HG03159 (cell line): ENCODE data around the gene DTX1.
"Not testable (repeated sequence)": the region's sequence is repeated elsewhere in the genome, so short reads cannot be mapped to it uniquely, and the experiment has no call there.

ENCODE experiments used
- ATAC-seq: cut with Tn5 transposase; IDR thresholded peaks from one replicate; pipeline ENCODE4 v1.9.1; 2021; ENCODE audit warnings: mild to moderate bottlenecking, moderate library complexity; ENCODE audit not compliant: unreplicated experiment

DTX1 gene

DNA sequence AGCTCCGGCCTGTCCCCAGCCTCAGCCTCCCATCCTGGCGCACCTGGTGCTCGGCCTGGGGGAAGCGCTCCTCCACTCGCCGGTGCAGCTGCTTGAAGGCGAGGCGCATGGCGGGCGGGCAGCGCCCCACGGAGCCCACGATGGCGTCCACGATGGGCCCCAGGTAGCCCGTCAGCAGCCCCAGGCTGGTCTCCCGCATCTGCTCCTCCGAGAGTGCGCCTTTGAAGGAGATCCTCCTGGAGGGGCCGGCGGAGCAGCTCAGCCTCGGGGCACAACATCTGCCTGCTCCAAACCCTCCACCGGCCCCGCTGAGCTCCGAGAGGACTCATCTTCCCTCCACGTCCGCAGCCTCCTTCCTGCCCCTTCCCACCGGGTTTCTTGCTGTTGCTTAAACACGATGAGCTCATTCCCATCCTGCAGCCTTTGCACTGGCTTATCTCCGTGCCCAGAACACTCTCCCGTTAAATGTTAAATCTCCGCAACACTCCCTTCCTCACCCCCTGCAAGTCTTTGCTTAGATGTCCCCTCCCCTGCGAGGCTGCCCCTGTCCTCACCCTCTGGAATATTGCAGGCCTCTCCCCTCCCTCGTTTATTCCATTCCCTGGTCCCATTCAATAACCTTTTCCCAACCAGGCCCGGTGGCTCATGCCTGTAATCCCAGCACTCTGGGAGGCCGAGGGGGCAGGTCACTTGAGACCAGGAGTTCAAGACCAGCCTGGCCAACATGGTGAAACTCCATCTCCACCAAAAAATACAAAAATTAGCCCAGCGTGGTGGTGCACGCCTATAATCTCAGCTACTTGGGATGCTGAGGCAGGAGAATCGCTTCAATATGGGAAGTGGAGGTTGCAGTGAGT is 55.7 kb downstream of the DTX1 start:
- no peak for ATAC-seq

DNA sequence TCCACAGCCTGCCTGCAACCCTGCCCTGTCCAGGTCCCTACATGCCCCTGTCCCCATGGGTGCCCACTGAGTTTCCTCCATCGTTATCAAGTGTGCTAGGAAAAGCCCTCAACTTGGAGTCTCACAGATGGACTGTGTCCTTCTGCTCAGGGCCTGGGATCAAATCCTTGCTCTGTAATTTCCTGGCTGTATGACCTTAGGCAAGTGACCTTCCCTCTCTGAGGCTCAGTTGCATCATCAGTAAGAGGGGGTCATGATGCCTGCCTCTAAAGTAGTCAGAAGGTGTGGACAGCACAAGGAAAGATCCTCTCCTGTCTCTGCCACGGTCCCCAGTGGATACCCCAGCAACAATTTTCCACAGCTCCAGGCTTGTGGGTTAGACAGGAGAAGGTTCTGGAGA is 56.9 kb downstream of the DTX1 start:
- no peak for ATAC-seq

DNA sequence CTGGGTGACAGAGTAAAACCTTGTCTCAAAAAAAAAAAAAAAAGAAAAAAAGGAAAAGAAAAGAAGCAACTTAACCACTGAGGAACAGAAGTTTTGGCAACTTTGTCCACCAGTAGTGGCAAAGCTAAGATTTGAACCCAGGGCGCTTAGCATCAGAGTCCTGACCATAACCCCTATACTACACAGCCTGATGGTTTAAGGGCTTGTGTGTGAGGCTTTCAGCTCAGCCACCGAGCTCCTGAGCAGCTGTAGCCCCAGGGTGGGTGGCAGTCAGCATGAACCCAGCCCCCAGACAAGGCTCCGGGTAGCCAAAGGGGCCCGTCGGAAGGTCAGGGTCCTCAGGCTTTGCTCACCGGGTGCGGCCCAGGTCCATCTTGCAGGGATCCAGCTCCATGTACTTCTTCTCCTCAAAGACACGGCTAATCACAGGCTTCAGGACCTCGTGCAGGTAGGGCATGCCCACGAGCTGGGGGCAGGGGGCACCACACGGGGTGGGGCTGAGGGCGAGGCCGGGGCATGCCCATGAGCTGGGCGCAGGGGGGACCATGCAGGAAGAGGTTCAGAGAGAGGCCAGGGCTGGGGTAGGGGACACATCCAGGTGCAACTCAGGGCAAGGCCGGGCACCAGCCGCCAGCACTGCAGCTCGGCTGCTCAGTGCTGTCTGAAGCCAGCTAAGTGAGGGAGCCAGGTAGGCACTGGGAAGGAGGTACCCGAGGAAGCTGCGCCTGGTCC is 58.1 kb downstream of the DTX1 start:
- ATAC-seq, result no peak

DNA sequence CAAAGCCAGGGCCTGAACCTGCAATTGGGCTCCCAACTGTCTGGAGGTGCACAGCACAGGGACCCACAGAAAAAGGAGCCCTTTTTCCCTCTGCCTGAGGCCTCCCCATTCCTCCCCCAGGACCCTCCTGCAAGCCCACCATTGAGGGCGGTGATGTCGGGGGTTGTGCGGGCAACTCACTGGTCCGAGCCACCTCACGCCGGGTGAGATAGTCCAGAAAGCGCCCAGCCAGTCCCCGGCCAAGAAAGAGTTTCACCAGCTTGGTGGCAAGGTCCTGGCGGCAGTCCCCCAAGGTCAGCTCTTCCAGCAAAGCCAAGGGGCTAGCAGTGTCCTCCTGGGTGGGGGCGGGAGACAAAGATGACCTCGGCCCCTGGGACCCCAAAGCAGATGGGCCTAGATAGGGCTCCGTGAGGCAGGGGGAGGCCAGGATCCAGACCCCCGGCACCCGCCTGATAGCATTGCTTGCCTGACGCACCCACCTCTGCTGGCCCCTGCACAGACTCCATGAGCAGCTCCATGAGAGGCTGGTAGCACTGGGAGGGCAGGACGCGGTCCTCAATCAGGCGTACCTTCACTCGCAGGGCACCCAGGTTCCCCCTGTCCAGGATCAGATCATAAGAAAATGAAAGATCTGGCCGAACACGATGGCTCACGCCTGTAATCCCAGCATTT is 59.1 kb downstream of the DTX1 start:
- ATAC-seq, result no peak

DNA sequence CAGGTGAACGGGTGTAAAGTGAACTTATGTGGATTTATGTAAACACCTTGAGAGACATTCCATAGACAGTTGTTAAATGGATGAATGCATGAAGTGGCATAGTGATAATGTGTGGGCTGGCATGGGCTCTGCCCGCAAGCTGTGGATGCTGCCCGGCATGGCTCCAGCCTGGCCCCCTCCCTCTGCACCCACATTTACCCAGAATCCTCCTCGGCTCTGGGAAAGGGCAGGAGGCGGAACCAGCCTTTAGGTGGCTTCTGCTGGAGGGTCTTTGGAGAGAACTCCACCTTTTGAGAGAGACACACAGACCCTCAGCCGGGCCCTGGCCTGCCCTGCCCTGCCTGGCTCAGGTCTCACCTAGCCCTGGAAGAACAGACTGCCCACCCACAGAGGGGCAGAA is 60.3 kb downstream of the DTX1 start:
- no peak for ATAC-seq

DNA sequence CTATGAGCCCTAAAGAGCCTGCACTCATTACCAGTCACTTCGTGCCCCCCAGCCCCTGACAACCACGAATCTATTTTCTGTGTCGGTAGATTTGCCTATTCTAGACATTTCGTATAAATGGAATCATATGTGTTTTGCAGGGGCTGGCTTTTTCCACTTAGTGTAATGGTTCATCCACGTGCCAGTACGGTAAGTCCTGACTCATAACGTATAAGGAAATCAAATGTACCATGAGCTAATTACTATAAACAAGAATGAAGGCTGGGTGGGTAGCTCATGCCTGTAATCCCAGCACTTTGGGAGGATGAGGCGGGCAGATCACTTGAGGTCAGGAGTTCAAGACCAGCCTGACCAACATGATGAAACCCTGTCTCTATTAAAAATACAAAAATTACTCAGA is 61.2 kb downstream of the DTX1 start:
- ATAC-seq, result not testable (repeated sequence)

DNA sequence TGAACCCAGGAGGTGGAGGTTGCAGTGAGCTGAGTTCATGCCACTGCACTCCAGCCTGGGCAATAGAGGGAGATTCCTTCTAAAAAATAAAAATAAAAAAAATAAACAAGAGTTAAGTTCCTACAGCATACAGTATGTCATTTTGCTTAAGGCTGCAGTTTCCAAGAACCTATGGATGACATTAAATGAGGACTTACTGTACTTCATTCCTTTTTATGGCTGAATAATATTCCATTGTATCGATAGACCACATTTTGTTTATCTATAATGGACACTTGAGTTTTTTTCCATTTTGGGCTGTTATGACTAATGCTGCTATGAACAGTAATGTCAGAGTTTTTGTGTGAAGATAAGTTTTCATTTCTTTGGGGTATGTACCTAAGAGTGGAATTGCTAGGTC is 61.6 kb downstream of the DTX1 start:
- no peak for ATAC-seq

DNA sequence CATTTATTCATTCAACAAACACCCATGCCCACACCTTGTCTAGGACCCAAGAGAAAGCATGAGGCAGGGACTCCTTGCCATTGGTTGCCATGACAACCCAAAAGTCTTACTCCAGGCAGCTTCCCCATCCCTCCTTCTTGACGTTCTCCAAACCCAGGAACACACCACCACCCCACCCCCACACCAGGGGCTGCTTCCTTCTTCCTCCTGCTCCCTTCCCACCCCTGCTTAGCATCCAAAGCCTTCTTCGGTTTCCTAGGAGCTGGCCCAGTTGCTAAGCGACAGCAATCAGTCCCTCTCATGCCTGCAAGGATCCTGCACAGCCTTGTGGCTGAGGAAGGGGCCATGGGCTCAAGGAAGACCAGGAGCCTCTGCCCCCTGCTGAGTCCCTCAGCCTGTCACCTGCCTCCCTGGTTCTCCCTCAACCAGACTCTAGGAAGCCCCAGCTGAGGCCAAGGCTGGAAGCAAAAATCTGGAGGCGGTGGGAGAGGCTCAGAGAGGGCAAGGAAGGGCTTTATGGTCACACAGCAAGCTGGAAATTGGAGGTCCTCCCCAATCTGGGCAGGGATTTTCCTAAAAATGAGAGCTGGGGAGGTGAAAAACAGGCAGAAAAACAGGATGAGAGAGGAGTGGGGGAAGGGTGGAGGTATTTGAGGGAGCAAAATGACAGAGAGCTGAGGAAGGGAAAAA is 63.6 kb downstream of the DTX1 start:
- no peak for ATAC-seq

DNA sequence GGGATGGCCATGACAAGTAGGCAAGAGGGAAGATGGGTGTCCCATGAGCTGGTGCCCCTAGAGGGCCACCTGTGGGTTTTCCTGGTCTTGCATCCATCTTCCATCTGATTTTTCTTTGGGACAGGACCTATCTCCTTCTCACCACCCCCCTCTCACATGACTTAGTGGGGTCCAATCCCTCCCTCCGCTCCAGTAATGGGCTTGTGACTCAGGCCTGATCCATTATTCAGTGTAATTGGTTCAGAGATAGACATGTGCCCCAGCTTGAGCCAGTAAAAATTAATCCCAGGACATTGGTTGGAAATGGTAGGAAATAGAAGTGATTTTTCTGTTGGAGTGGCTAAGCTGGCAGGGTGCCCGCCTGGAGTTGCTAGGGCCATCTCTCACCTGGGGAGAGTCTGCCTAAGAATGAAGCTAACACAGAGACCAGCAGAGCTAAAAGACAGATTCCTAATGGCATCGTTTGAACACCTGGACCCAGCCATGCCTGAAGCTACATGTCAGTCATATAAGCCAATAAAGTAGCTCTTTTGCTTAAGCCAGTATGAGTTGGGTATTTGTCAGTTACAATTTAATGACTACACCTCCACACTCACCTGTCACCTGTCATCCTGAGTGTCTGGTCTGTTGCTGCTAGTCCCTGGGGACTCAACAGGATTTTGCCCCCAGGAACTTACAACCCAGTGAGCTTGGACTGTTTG is 64.3 kb downstream of the DTX1 start:
- no peak for ATAC-seq

DNA sequence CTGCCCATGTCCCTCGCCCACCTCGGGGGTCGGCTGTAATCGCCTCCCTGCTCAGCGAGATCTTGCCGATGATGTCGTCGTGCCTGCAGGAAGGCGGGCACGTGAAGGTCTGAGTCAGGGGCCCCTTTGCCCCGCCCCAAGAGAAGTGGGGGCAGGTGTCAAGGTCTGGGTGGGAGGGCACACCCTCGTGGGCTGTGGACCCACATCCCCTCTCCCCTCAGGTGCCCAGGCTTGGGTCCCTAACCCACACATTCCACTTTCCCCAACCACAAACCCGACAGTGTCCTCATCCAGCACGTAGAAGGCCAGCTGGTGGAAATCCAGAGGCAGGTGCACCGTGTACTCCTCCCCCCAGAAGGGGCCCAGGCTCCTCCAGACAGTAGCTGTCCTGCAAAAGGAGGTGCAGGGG is 71.3 kb downstream of the DTX1 start:
- ATAC-seq, result no peak

DNA sequence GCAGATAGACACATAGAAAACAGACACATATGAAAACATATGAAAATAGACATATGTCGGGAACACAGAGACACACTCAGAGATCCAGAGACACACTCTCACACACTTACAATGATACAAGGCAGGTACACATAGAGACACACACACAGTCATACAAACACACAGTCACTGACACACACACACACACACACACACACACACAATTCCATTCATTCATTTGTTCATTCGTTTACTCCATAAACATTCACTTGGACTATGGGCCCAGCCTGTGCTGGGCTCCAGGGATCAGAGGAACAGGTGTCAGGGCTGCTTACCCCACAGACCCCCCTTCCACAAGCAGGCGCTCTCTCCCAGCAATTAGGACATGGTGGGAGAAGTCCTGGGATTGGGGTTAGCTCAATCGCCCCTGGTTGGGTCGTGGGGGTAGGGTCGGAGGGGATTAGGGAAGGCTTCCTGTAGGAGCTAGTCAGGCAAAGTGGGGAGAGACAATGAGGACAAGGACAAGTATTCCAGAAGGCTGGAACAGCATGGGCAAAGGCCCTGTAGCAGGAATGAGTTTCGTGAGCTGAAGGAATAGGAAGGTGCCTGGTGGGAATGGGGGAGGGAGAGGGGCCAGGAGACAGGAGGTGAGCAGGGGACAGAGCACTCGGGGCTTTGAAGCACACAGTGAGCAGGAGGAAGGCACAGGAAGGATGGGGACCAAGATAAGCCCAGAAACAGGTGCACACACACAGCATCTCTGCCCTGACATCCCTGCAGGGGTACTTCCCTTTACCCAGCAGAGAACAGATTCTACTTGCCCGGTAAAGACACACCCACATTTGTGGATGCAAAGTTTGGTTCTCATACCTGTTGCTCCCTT is 72.5 kb downstream of the DTX1 start:
- ATAC-seq, result no peak

DNA sequence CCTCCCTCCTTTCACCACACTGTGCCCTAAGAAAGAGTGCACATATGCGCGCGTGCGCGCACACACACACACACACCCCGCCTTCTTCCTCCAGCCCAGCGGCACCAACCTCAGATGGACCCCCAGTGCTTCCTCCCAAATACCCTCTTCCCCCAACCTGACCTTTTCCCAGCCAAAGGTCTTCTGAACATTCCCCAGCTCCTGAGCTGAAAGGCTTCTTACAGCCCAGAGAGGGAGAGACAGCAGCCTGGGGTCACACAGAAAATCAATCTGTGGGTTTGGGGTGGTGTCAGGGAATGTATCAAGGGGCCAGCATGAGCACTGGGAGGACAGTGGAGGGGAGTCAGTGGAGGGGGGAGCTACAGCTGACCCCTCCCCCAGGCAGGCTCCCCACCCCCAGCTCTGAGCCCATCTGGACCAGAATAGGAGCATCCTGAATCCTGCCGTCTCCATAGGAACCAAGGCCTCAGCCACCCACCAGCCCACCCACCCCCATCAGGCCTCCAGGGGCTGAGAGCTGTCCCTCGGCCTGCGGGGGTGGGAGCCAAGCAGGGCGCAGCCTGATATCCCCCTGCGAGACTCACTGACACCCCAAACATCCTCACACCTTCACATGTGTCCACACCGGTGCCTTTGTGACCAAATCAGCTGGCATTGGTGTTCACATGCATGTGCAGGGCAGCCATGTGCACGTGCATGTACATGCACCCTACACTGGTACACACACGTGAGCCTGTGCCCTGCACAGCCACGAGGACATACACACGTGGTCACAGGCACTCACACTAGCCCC is 73.3 kb downstream of the DTX1 start:
- no peak for ATAC-seq

DNA sequence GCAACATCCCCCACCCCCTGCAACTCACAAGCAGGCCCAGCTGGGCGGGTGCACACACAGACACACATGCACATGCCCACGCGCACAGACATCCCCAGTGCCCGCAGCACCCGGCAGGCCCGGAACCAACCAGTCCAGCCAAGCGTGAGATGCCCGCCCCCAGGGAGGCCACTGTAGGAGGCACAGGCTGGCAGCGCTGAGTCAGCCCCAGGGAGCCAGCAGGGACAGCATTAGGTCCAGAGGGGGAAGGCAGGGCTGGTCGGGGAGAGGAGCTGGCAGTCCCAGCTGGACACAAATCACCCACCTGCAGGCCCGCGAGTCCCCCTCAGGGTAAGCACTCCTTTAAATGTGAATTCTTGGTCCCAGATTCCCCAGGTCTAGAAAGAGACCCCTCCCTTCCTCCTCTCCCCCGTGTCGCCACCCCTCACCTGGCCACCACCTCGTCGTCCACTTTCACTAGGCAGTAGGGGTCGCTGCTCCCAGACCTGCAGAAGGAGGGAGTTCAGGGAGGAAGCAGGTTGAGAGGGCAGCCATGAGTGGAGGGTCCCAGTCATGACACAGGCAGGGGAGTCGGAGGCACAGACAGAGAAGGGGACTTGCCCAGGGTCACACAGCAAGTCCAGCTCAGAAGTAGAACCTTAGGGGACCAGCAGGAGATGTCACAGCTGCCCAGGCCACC is 74.1 kb downstream of the DTX1 start:
- no peak for ATAC-seq

DNA sequence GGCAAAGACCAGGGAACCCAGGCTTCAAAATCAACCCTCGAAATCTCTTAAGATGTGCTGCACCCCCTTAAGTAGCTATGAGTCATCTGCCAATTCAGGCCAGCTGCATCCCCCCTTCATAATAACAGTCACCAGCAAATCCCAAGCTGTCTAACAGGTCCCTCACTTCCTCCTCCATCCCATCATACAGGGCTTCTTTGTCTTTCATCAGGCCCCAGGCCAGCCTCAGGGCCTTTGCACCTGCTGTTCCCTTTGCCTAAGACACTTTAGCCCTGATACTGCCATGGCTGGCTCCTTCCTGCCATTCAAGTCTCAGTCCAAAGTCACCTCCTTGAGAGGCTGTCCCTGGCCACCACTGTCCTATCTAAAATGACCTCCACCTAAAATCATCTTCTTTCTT is 75.0 kb downstream of the DTX1 start:
- no peak for ATAC-seq

DNA sequence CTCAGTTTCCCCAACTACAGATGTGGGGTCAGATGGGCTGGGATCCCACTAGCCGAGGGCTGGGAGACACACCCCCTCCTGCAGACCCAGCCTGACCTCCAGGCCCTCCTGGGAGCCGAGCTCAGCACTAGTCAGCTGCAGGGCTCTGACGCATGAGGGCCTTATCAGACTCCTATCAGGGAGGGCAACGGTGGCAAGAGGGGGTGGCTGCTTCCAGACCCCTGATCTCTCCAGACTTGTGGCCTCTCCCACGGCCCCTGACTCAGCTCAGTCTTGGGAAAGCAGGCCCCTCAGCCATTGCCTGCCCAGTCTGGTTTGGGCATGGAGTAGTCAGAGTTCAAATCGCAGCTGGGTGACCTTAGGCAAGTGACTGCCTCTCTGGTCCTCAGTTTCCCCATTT is 76.5 kb downstream of the DTX1 start:
- ATAC-seq, result no peak

DNA sequence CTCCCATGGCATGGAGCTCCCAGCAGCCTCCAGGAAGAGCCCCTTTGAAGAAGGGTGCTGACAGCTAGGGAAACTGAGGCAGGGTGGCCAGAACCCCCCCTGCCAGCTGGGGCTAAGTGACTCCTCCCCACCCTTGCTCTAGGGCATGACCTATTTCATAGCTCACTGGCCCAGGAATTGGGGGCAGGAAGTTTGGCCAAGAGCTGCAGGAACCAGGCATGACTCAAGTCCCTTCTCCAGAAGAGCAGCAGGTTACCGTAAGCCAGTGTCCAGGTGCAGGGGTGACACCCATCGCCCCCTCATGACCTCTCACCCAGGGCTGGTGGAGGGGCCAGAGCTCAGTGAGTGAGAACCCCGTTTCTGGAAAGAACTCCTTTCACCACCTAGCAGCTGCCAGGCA is 77.1 kb downstream of the DTX1 start:
- no peak for ATAC-seq

DNA sequence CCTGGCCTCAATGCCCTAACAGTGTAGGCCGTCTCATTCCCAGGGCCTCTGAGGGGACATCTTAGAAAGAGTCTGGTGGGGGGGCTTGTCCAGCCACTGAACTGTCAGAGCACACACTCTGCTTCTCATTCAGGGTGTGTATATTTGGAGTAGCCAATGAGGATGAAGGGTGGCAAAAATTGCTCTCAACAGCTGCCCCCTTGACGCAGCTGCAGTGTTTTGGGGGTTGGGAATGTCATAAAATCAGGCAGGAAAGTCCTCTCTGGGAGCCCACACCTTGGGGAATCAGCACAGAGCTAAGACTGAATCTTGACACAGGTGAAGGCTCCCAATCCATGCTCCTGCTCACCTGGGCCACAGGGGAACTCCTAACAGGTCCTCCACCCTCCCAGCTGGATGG is 77.5 kb downstream of the DTX1 start:
- no peak for ATAC-seq

DNA sequence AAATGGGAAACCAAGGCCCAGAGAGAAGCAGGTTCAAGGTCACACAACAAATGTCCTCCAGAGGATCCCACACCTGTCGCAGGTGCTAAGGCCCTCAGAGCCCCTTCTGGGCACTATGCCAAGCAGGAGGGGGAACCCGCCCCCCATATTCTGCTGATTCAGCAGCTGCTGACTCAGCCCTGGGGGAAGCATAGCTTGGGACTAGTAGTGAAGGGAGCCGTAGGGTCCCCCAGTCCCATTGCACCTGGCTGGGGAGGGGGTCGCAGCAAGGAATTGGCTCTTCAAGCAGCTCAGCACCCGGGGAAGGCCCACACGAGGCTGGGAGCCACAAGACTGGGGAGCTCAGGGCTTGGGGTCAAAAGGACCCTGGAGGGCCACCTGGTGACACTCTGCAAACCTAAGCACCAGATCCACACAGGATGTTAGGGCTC is 78.0 kb downstream of the DTX1 start:
- no peak for ATAC-seq
